Measurements from ENCODE around the gene RHOA.
A peak's percentile ranks its signal among the peaks of the same experiment; 100 is the strongest.
"Not testable (repeated sequence)": the region's sequence is repeated elsewhere in the genome, so short reads cannot be mapped to it uniquely, and the experiment has no call there.

The RHOA gene

GRCh38 chr3:49412632-49413337 lies 1.0 kb upstream of the RHOA start:
- no peak for DNase-seq (ENCODE audit: low read depth in 2 of 3, low spot score in 2 of 3)

DNA sequence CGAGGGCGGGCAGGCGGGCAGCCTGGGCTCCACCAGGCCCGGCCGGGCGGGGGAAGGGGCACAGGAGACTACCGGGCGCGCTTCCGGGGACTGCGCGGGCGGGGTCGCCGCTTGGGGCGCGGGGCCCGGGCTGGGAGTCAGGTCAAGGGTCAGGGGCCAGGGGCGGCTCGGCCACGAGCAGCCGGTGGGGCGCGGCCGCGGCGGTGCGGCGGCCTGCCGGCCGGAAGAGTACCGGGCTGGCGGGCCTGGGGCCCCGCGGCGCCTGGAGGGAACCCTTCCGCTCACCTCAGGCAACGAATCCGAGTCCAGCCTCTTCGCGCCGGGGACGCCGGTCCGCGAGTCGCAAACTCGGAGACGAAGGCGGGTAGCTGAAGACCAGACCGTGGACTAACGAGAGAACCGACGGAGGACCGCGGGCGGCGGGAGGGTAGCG lies 225 bp downstream of the RHOA start:
- DNase-seq (ENCODE audit: low read depth in 2 of 3, low spot score in 2 of 3), result peak in 2 of 3 experiments; percentile 20 to 42

DNA sequence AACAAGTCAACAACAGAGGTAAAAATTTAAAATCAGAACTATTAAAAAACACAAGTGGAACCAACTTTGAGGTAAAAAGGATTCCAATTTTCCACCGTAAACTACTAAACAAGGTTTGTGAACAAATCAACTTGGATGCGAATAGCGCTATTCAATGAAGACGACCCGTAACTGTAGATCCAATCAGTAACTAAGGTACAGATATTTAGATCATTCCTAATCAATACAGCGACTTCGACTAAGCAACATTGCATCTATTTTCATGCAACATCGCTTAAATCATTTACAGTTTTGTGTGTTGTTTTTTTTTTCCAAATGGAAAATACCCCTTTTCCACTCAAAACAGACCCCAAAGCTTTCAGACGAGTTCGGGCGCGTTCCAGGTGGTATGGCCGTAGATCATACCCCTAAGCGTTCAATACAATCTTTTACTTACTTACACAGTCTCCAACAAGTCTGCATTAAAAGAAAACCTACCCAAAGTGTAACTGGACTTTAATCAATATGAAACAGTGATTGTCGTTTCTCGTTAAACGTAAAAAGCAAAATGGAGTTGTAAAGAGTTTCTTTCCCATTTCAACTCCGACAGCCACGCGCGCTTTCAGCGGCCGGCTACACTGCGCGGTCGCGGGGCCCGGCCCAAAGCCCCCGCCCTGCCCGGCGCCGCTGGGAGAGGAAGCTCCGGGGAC lies 786 bp downstream of the RHOA start:
- no peak for DNase-seq (ENCODE audit: low read depth in 2 of 3, low spot score in 2 of 3)

- DNase-seq (ENCODE audit: low read depth in 2 of 3, low spot score in 2 of 3), result no peak
Measured at GRCh38 chr3:49410066-49410845, 1.5 kb downstream of the RHOA start.

GRCh38 chr3:49406571-49407565 lies 4.9 kb downstream of the RHOA start:
- no peak for DNase-seq (ENCODE audit: low read depth in 2 of 3, low spot score in 2 of 3)

DNA sequence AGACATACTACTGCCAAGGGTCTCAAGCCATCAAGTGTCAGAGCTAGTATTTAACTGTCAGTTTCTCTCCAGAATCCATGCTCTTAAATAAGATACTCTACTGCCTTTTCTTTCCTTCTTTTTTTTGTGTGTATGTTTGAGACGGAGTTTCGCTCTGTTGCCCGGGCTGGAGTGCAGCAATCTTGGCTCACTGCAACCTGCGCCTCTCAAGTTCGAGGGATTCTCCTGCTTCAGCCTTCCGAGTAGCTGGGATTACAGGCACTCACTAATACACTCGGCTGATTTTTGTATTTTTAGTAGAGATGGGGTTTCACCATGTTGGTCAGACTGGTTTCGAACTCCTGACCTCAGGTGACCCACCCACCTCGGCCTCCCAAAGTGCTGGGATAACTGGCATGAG lies 6.2 kb downstream of the RHOA start:
- not testable (repeated sequence) for DNase-seq (ENCODE audit: low read depth in 2 of 3, low spot score in 2 of 3)

DNA sequence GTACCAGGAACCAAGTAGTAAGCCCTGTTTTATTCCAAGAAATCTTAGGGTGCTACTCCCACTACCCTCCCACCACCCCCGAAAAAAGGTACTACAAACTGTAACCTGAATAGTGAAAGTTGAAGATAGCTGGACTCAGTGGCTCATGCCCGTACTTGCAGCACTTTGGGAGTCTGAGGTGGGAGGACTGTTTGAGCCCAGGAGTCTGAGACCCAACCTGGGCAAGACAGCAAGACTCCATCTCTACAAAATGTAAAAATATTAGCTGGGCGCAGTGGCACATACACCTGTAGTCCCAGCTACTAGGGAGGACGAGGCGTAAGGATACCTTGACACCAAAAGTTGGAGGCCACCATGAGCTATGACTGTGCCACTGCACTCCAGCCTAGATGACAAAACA lies 7.9 kb downstream of the RHOA start:
- DNase-seq (ENCODE audit: low read depth in 2 of 3, low spot score in 2 of 3), result no peak

- DNase-seq (ENCODE audit: low read depth in 2 of 3, low spot score in 2 of 3), result no peak
Measured at GRCh38 chr3:49401766-49402165, 10.0 kb downstream of the RHOA start.

DNA sequence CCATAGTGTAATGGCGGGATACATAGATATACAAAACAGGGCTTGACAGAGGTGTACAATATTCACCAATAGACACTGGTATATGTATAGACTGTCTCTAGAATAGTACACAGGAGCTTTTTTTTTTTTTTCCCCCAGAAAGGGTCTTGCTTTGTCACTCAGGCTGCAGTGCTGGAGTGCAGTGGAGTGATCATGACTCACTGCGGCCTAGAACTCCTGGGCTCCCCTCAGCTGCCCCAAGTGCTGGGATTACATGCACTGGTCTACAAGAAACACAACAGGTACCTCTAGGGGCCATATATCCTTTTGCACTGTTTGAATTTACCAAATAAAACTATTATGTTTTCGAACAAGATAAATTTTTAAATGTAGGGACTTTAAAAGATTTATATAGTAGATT lies 12.3 kb downstream of the RHOA start:
- DNase-seq (ENCODE audit: low read depth in 2 of 3, low spot score in 2 of 3), result no peak

- no peak for DNase-seq (ENCODE audit: low read depth in 2 of 3, low spot score in 2 of 3)
Measured at GRCh38 chr3:49397470-49397869, 14.3 kb downstream of the RHOA start.

GRCh38 chr3:49391310-49391709 lies 20.5 kb downstream of the RHOA start:
- DNase-seq (ENCODE audit: low read depth in 2 of 3, low spot score in 2 of 3), result not testable (repeated sequence)

GRCh38 chr3:49389297-49389696 lies 22.5 kb downstream of the RHOA start:
- no peak for DNase-seq (ENCODE audit: low read depth in 2 of 3, low spot score in 2 of 3)

DNA sequence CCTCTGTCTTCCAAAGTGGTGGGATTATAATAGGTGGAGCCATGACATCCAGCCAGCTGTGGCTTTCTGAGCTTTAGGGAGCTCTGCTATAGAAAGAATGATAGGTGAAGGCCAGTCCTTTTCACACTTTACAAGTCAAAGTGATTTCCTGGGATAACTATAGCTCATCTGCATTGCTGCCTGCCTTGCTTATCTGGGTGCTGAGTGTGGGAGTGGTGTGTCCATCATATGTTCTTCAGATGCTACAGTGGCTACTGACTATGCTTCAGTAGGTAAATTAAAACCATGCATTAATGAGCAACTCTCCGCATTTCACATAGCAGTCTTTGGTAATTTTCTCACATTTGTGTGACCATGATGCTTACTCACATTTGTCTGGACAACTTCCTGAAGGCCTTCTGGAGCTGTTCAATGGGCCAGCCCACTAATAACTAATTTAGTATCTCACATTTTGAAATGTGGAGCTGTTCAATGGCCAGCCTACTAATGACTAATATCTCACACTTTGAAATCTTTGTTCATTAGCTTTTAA lies 23.4 kb downstream of the RHOA start:
- no peak for DNase-seq (ENCODE audit: low read depth in 2 of 3, low spot score in 2 of 3)

DNA sequence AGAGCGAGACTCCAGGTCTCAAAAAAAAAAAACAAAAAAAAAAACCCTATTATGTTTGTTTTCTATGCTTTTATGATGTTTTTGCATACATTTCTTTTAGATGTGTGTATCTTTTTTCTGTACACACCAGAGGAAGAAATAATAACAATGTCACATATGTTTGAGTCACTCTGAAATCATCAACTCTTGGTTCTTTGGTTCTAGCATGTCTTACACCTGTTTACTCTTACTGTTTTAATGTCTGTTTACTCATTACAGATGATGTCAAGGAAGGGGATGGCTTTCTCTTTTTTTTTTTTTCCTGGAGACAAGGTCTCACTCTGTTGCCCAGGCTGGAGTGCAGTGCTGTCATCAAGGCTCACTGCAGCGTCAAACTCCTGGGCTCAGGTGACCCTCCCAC lies 24.1 kb downstream of the RHOA start:
- DNase-seq (ENCODE audit: low read depth in 2 of 3, low spot score in 2 of 3), result no peak

GRCh38 chr3:49386056-49386756 lies 25.6 kb downstream of the RHOA start:
- DNase-seq (ENCODE audit: low read depth in 2 of 3, low spot score in 2 of 3), result no peak

DNA sequence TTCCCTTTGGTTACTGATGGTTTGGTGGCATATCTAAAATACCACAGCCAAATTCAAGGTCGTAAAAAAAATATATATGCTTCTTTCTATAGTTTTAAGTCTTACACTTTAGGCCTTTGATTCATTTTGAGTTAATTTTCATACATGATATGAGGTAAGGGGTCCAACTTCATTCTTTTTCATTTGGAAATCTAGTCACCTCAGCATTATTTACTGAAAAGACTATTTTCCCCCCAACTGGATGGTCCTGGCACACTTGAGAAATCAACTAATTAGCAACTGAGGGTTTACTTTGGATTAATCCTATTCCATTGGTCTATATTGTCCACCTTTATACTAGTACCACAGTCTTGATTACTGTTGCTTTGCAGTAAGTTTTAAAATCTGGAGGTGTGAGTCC lies 26.2 kb downstream of the RHOA start:
- no peak for DNase-seq (ENCODE audit: low read depth in 2 of 3, low spot score in 2 of 3)

- no peak for DNase-seq (ENCODE audit: low read depth in 2 of 3, low spot score in 2 of 3)
Measured at GRCh38 chr3:49383387-49383786, 28.4 kb downstream of the RHOA start.

- no peak for DNase-seq (ENCODE audit: low read depth in 2 of 3, low spot score in 2 of 3)
Measured at GRCh38 chr3:49378249-49378895, 33.4 kb downstream of the RHOA start.

DNA sequence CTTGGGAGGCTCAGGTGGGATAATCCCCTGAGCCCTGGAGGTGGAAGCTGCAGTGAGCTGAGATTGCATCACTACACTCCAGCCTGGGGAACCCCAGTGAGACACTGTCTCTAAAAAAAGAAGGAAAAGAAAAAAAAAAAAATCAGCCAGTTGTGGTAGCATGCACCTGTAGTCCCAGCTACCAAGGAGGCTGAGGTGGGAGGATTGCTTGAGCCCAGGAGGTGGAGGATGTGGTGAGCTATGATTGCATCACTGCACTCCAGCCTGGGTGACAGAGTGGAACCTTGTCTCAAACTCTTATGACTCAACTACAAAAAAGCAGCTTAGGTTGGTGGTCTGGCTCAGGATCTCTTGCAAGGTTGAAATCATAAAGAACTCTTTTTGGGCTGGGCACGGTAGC lies 34.3 kb downstream of the RHOA start:
- DNase-seq (ENCODE audit: low read depth in 2 of 3, low spot score in 2 of 3), result peak in 2 of 3 experiments; percentile 18 to 38
